OCI-LY1 (cell line): ENCODE measurements around the gene BRD4.
"Not testable (repeated sequence)": the region's sequence is repeated elsewhere in the genome, so short reads cannot be mapped to it uniquely, and the experiment has no call there.

Experiments
- H2AFZ ChIP-seq: fragments of 200-600 bp; sonication (generic), shearing (Covaris generic); 2 replicates; pipeline ENCODE4 v1.6.0; 2014; ENCODE audit warnings: antibody characterized with exemption, mild to moderate bottlenecking, low read length
- H3F3A ChIP-seq: fragments of 200-600 bp; sonication (generic), shearing (Covaris generic); 2 replicates; pipeline ENCODE4 v1.6.0; 2014; ENCODE audit warnings: mild to moderate bottlenecking, antibody characterized with exemption, low read length, moderate library complexity; ENCODE audit not compliant: insufficient read depth
- H3K27ac ChIP-seq: fragments of 200-600 bp; sonication (generic); 2 replicates; pipeline ENCODE4 v1.5.1; 2014; ENCODE audit warnings: low read length, mixed run types, mild to moderate bottlenecking, low read depth; ENCODE audit not compliant: poor library complexity, severe bottlenecking
- H3K27me3 ChIP-seq: fragments of 200-600 bp; sonication (generic); 2 replicates; pipeline ENCODE4 v1.6.0; 2014; ENCODE audit warnings: antibody characterized with exemption, mild to moderate bottlenecking, low read length, moderate library complexity; ENCODE audit not compliant: insufficient read depth
- H3K36me3 ChIP-seq: fragments of 200-600 bp; sonication (generic); 2 replicates; pipeline ENCODE4 v1.6.1; 2014; ENCODE audit warnings: mild to moderate bottlenecking, antibody characterized with exemption, low read length, moderate library complexity, mixed read lengths; ENCODE audit not compliant: insufficient read depth
- H3K4me1 ChIP-seq: fragments of 200-600 bp; sonication (generic); 2 replicates; pipeline ENCODE4 v1.5.1; 2014; ENCODE audit warnings: mild to moderate bottlenecking, low read length, moderate library complexity; ENCODE audit not compliant: insufficient read depth, severe bottlenecking
- H3K4me2 ChIP-seq: fragments of 200-600 bp; sonication (generic), shearing (Covaris generic); 2 replicates; pipeline ENCODE4 v1.6.1; 2014; ENCODE audit warnings: low read length
- H3K4me3 ChIP-seq: fragments of 200-600 bp; sonication (generic); 2 replicates; pipeline ENCODE4 v1.5.1; 2014; ENCODE audit warnings: low read length, low read depth, mild to moderate bottlenecking, mixed read lengths; ENCODE audit not compliant: poor library complexity, severe bottlenecking
- H3K79me2 ChIP-seq: fragments of 200-600 bp; shearing (Covaris generic); 2 replicates; pipeline ENCODE4 v1.6.1; 2016; ENCODE audit warnings: mixed run types, low read length, mixed read lengths; ENCODE audit not compliant: insufficient read depth
- H3K9ac ChIP-seq: fragments of 200-600 bp; sonication (generic), shearing (Covaris generic); 2 replicates; pipeline ENCODE4 v1.6.1; 2014; ENCODE audit warnings: mild to moderate bottlenecking, low read length, mixed read lengths
- H3K9me2 ChIP-seq: fragments of 200-600 bp; sonication (generic), shearing (Covaris generic); 2 replicates; pipeline ENCODE4 v1.6.1; 2014; ENCODE audit warnings: low read depth, mild to moderate bottlenecking, low read length, mixed read lengths
- H3K9me3 ChIP-seq: fragments of 200-600 bp; shearing (Covaris generic); 2 replicates; pipeline ENCODE4 v1.6.1; 2014; ENCODE audit warnings: low read length, mixed read lengths
- H4K20me1 ChIP-seq: fragments of 200-600 bp; sonication (generic), shearing (Covaris generic); 2 replicates; pipeline ENCODE4 v1.6.0; 2016; ENCODE audit warnings: mild to moderate bottlenecking, low read length; ENCODE audit not compliant: insufficient read depth
- CTCF ChIP-seq: fragments of 200-600 bp; sonication (generic), shearing (Covaris generic); IDR thresholded peaks from 2 replicates; pipeline ENCODE4 v1.5.1; 2017; ENCODE audit warnings: mild to moderate bottlenecking, antibody characterized with exemption, low read length, moderate library complexity, mixed read lengths
- EZH2 ChIP-seq: fragments of 200-600 bp; sonication (generic), shearing (Covaris generic); IDR thresholded peaks from 2 replicates; pipeline ENCODE4 v1.8.0; 2017; ENCODE audit warnings: borderline replicate concordance, mixed run types, mild to moderate bottlenecking, antibody characterized with exemption, low read length, moderate library complexity, mixed read lengths

The BRD4 gene

GRCh38 chr19:15360015-15360414, 27.7 kb upstream of the BRD4 start:
- H2AFZ ChIP-seq, H3K4me2 ChIP-seq, H3K9me2 ChIP-seq, H3K27ac ChIP-seq, H3K9ac ChIP-seq, H4K20me1 ChIP-seq, H3K79me2 ChIP-seq, H3K4me1 ChIP-seq, H3K27me3 ChIP-seq, H3K9me3 ChIP-seq, H3F3A ChIP-seq, H3K4me3 ChIP-seq: not testable (repeated sequence)
- H3K36me3 ChIP-seq: peaks cover 71% of the 10 kb centered on the region

- H3F3A ChIP-seq: no peaks in the 10 kb centered on the region
- peaks cover 75% of the 10 kb centered on the region for H3K36me3 ChIP-seq
- no peak overlapping the region for H3K9ac ChIP-seq
- H3K79me2 ChIP-seq: no peaks in the 10 kb centered on the region
- no peaks in the 10 kb centered on the region for H3K9me3 ChIP-seq
- no peaks in the 10 kb centered on the region for H4K20me1 ChIP-seq
- H3K27ac ChIP-seq: no peak overlapping the region
- no peak for TF ChIP-seq EZH2
- no peak for TF ChIP-seq CTCF
- no peak overlapping the region for H3K4me2 ChIP-seq
- no peak overlapping the region for H2AFZ ChIP-seq
- no peaks in the 10 kb centered on the region for H3K27me3 ChIP-seq
- H3K4me3 ChIP-seq: no peak overlapping the region
- H3K9me2 ChIP-seq: no peaks in the 10 kb centered on the region
- no peaks in the 10 kb centered on the region for H3K4me1 ChIP-seq
Observed at GRCh38 chr19:15358918-15359317, 26.6 kb upstream of the BRD4 start.

GRCh38 chr19:15357906-15358305, 25.6 kb upstream of the BRD4 start:
- H3K27me3 ChIP-seq: no peaks in the 10 kb centered on the region
- TF ChIP-seq EZH2 (no peak), CTCF (no peak)
- H3K9me3 ChIP-seq: no peaks in the 10 kb centered on the region
- H3F3A ChIP-seq: no peaks in the 10 kb centered on the region
- no peak overlapping the region for H3K27ac ChIP-seq
- no peaks in the 10 kb centered on the region for H3K9me2 ChIP-seq
- H3K4me3 ChIP-seq: no peak overlapping the region
- H3K36me3 ChIP-seq: peaks cover 80% of the 10 kb centered on the region
- H4K20me1 ChIP-seq: no peaks in the 10 kb centered on the region
- no peak overlapping the region for H2AFZ ChIP-seq
- H3K79me2 ChIP-seq: no peaks in the 10 kb centered on the region
- H3K4me2 ChIP-seq: no peak overlapping the region
- H3K4me1 ChIP-seq: no peaks in the 10 kb centered on the region
- H3K9ac ChIP-seq: no peak overlapping the region

GRCh38 chr19:15354566-15355296, 22.4 kb upstream of the BRD4 start:
- H4K20me1 ChIP-seq: no peaks in the 10 kb centered on the region
- H3K9ac ChIP-seq: no peak overlapping the region
- TF ChIP-seq EZH2 (no peak), CTCF (no peak)
- no peak overlapping the region for H3K27ac ChIP-seq
- no peak overlapping the region for H3K4me2 ChIP-seq
- no peak overlapping the region for H2AFZ ChIP-seq
- H3K4me1 ChIP-seq: no peaks in the 10 kb centered on the region
- H3K27me3 ChIP-seq: no peaks in the 10 kb centered on the region
- H3K9me2 ChIP-seq: no peaks in the 10 kb centered on the region
- H3K4me3 ChIP-seq: no peak overlapping the region
- H3F3A ChIP-seq: no peaks in the 10 kb centered on the region
- no peaks in the 10 kb centered on the region for H3K9me3 ChIP-seq
- H3K79me2 ChIP-seq: no peaks in the 10 kb centered on the region
- peaks cover 58% of the 10 kb centered on the region for H3K36me3 ChIP-seq
